ENCODE data around the gene NBAS.

Gene NBAS

GRCh38 chr2:15591373-15591691 is 30.2 kb upstream of the NBAS start:
- DNase-seq (ENCODE audit: low read depth in 2 of 2): no peak

GRCh38 chr2:15588329-15588919 is 27.3 kb upstream of the NBAS start:
- peak in 1 of 2 experiments; percentile 19 for DNase-seq (ENCODE audit: low read depth in 2 of 2)

- DNase-seq (ENCODE audit: low read depth in 2 of 2): no peak
Observed at GRCh38 chr2:15584767-15585469, 23.8 kb upstream of the NBAS start.

GRCh38 chr2:15584316-15584715 is 23.2 kb upstream of the NBAS start:
- no peak for DNase-seq (ENCODE audit: low read depth in 2 of 2)

GRCh38 chr2:15583826-15584225 is 22.7 kb upstream of the NBAS start:
- DNase-seq (ENCODE audit: low read depth in 2 of 2): no peak

GRCh38 chr2:15582710-15583357 is 21.7 kb upstream of the NBAS start:
- DNase-seq (ENCODE audit: low read depth in 2 of 2): no peak

GRCh38 chr2:15580451-15580850 is 19.3 kb upstream of the NBAS start:
- DNase-seq (ENCODE audit: low read depth in 2 of 2): no peak

GRCh38 chr2:15579641-15580040 is 18.5 kb upstream of the NBAS start:
- DNase-seq (ENCODE audit: low read depth in 2 of 2): no peak

GRCh38 chr2:15577071-15577735 is 16.1 kb upstream of the NBAS start:
- peak; percentile 71 to 95 for DNase-seq (ENCODE audit: low read depth in 2 of 2)

GRCh38 chr2:15571729-15572128 is 10.6 kb upstream of the NBAS start:
- DNase-seq (ENCODE audit: low read depth in 2 of 2): no peak

- DNase-seq (ENCODE audit: low read depth in 2 of 2): no peak
Observed at GRCh38 chr2:15570104-15570503, 9.0 kb upstream of the NBAS start.

- no peak for DNase-seq (ENCODE audit: low read depth in 2 of 2)
Observed at GRCh38 chr2:15568874-15569273, 7.7 kb upstream of the NBAS start.

- DNase-seq (ENCODE audit: low read depth in 2 of 2): no peak
Observed at GRCh38 chr2:15566912-15567311, 5.8 kb upstream of the NBAS start.

- DNase-seq (ENCODE audit: low read depth in 2 of 2): no peak
Observed at GRCh38 chr2:15565994-15566671, 5.0 kb upstream of the NBAS start.

- no peak for DNase-seq (ENCODE audit: low read depth in 2 of 2)
Observed at GRCh38 chr2:15565392-15565791, 4.3 kb upstream of the NBAS start.

- no peak for DNase-seq (ENCODE audit: low read depth in 2 of 2)
Observed at GRCh38 chr2:15563227-15564100, 2.3 kb upstream of the NBAS start.

GRCh38 chr2:15562354-15563031 is 1.4 kb upstream of the NBAS start:
- DNase-seq (ENCODE audit: low read depth in 2 of 2): no peak

GRCh38 chr2:15561574-15562344 is 625 bp upstream of the NBAS start:
- peak in 1 of 2 experiments; percentile 8 for DNase-seq (ENCODE audit: low read depth in 2 of 2)

- no peak for DNase-seq (ENCODE audit: low read depth in 2 of 2)
Observed at GRCh38 chr2:15560140-15560987, 770 bp downstream of the NBAS start.
